Stomach smooth muscle (tissue), 2 donors: ENCODE data around the gene ENOX1.

ENCODE experiments used
- H3K27ac ChIP-seq: one replicate; pipeline ENCODE4 v1.7.0; 2013; ENCODE audit warnings: mild to moderate bottlenecking, low read length, inconsistent platforms
- H3K27me3 ChIP-seq, 2 donors: one replicate each; pipeline ENCODE4 v1.7.0; 2013; ENCODE audit warnings: low read length in 2 of 2; ENCODE audit not compliant: insufficient read depth in 2 of 2, control insufficient read depth in 1 of 2
- H3K36me3 ChIP-seq, 2 donors: one replicate each; pipeline ENCODE4 v1.7.0; 2013; ENCODE audit warnings: low read length in 2 of 2; ENCODE audit not compliant: control insufficient read depth in 2 of 2, insufficient read depth in 2 of 2
- H3K4me1 ChIP-seq: one replicate; pipeline ENCODE4 v1.7.0; 2013; ENCODE audit warnings: low read length; ENCODE audit not compliant: control insufficient read depth, insufficient read depth
- H3K4me3 ChIP-seq, 2 donors: one replicate each; pipeline ENCODE4 v1.7.0; 2013; ENCODE audit warnings: low read length in 2 of 2
- H3K9ac ChIP-seq, 2 donors: one replicate each; pipeline ENCODE4 v1.7.0; 2013; ENCODE audit warnings: low read length in 2 of 2, mild to moderate bottlenecking in 1 of 2
- H3K9me3 ChIP-seq, 2 donors: one replicate each; pipeline ENCODE4 v1.7.0; 2013; ENCODE audit warnings: low read length in 2 of 2; ENCODE audit not compliant: control insufficient read depth in 2 of 2
- donor health status: healthy.
- donor health status: Pancreatic carcinoma.

The ENOX1 gene

DNA sequence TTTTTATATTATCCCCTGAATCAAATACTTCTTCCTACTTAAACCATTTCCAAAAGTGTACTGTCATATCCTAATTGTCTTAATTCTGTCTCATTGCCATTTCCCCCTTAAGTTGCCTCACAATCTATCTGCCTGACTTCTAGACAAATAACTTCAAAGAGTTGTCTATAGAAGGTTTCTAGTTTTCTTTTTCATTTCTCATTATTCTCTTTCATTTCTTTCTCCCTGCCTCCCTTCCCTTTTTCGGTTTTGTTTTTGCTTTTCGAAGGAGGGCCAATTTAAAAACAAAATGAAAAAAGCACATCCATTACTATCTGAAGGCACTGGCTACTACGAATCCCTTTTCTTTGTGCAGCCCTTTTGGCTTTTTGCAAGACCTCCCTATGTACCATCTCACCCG lies 396.2 kb downstream of the ENOX1 start:
- H3K4me3 ChIP-seq: no peak overlapping the region
- H3K9ac ChIP-seq: no peak overlapping the region
- H3K27ac ChIP-seq: no peak overlapping the region
- H3K4me1 ChIP-seq: peaks cover 9% of the 10 kb centered on the region
- no peaks in the 10 kb centered on the region for H3K27me3 ChIP-seq
- no peaks in the 10 kb centered on the region for H3K36me3 ChIP-seq
- H3K9me3 ChIP-seq: no peaks in the 10 kb centered on the region

DNA sequence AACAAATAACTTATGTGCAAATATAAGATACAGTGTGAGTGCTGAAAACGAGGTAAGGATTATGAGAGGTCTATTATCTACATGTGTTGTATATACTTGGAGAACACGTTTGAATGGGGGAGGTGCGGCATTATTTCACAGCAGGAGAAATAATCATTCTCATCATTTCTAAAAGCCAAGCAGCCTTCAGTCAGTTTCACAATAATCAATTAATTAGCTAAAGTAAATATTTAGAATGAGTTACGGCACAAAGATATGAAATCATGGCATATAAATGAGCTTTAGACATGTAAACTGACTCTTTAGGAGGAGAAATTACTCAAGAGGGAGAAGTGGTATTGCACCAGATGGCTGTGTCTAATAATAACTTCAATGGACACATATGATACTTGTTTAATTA lies 396.8 kb downstream of the ENOX1 start:
- no peaks in the 10 kb centered on the region for H3K36me3 ChIP-seq
- no peak overlapping the region for H3K4me3 ChIP-seq
- no peak overlapping the region for H3K27ac ChIP-seq
- H3K4me1 ChIP-seq: peaks cover 9% of the 10 kb centered on the region
- H3K9me3 ChIP-seq: no peaks in the 10 kb centered on the region
- H3K9ac ChIP-seq: no peak overlapping the region
- no peaks in the 10 kb centered on the region for H3K27me3 ChIP-seq

DNA sequence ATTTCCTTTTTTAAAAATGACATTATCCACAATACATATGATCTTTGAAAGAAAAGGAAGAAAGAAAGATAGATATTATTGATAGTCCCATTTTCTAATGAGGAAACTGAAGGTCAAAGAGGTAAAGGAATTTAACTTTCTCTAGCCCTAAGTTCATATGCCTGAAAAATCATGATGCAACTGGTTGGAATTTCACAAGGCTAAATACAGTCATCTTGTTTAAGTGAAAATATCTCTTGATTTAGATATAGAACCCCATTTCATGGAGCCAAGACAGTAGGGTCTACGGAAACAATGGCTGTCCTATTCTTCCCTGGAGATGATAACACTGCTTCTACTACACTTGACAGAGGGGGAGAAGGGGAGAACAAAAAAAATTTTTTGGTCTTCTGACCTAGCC lies 397.2 kb downstream of the ENOX1 start:
- Histone ChIP-seq H3K9ac (no peak overlapping the region), H3K9me3 (no peaks in the 10 kb centered on the region), H3K27me3 (no peaks in the 10 kb centered on the region), H3K36me3 (no peaks in the 10 kb centered on the region), H3K27ac (no peak overlapping the region), H3K4me1 (peaks cover 7% of the 10 kb centered on the region), H3K4me3 (no peak overlapping the region)

DNA sequence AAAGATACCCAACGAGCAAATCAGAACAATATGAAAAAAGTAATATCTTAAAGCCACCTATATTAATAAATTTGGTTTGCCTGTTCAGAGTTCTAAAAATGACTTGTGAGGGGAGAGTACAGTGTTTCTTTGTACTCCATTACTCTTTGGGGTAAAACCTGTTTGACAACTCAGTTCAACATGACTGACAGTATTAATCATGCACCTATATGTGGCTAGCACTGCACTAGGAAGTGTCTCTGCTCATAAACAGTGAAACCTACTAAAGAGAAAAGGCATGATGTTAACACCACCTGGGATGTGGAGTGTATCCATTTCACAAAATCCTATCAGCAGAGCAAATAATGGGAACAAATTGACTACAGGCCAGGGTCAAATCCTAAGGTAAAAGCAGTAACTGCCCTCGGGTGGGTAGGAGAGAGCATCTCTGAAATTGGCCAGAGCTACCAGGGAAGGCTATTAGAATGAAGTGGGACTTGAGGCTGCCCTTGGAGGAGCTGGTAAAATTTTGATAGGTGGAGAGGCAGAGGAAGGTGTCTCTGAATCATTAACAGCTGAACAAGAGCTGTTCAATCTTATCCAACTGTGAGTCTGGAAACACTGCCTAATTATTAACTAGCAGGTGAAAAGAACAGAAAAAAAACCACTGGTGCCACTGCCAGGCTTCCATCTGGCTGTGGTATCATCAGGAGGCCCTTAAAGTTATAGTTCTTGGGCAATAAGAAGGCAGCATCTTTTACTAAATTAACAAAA lies 398.3 kb downstream of the ENOX1 start:
- Histone ChIP-seq H3K4me3 (no peak overlapping the region), H3K36me3 (no peaks in the 10 kb centered on the region), H3K9ac (no peak overlapping the region), H3K9me3 (no peaks in the 10 kb centered on the region), H3K4me1 (peaks cover 3% of the 10 kb centered on the region), H3K27ac (no peak overlapping the region), H3K27me3 (no peaks in the 10 kb centered on the region)

DNA sequence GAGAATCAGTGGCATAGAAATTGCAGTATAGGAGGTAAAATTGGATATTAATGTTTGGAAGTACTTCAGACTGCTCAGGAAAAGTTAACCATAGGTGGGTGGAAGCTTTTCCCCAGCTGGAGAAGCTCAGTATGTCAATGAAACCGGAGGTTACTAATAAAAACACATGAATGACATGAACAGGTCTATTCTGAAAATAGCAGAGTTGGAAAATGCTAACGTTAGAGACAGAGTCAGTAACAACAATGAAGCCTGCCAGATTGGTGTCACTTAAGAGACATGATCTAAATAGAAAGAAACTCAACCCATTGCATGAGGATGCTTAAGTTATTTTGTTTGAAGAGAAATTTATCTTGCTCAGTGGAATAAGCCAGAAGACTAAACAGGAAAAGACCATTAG lies 398.9 kb downstream of the ENOX1 start:
- Histone ChIP-seq H3K4me1 (peaks cover 3% of the 10 kb centered on the region), H3K27me3 (no peaks in the 10 kb centered on the region), H3K9ac (no peak overlapping the region), H3K36me3 (no peaks in the 10 kb centered on the region), H3K27ac (no peak overlapping the region), H3K4me3 (no peak overlapping the region), H3K9me3 (no peaks in the 10 kb centered on the region)

DNA sequence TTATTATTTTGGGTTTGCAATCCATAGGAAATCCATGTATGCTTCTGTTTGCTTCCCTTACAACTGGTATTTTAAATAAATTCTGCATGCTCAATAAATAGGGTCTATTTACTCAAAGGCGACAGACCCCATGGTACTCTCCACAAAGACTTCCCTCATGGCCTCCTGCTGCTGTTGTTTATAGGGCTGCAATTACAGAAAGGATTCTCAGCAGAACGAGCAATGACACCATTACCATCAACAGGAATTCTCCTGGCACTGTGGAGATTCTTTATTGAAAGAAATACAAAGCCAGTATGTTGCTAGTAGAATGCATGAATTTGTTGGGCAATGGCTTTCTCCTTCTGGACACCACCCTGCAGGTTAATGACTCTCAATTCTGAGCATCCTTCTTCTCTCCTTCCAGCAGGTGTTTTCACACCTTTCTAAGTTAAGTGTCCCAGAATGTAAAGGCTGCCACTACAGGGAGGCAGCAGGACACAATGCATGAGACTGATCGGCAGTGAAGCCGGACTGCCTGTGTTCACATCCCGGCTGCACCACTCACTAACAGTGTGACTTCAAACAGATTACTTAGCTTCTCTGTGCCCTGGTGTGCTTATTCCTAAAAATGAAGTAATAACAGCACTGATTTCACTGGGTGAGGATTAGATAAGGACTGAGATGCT lies 403.1 kb downstream of the ENOX1 start:
- Histone ChIP-seq H3K27ac (no peak overlapping the region), H3K4me1 (peaks cover 3% of the 10 kb centered on the region), H3K36me3 (no peaks in the 10 kb centered on the region), H3K27me3 (no peaks in the 10 kb centered on the region), H3K9me3 (no peaks in the 10 kb centered on the region), H3K9ac (no peak overlapping the region), H3K4me3 (no peak overlapping the region)

DNA sequence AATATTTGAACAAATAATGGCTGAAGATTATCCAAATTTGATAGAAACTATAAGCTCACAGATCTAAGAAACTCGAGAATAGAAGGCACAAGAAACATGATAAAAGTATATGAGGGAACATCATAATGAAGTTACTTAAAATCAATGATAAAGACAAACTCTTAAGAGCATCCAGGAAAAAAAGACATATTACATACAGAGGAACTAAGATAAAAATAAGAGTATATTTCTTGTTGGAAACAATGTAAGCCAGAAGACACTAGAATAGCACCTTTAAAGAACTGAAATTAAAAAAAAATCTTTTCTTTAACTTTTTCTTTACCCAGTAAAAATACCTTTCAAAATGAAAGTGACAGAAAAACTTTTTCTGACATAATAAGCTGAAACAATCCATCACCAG lies 407.0 kb downstream of the ENOX1 start:
- Histone ChIP-seq H3K9ac (no peak overlapping the region), H3K27ac (no peak overlapping the region), H3K4me3 (no peak overlapping the region), H3K27me3 (no peaks in the 10 kb centered on the region), H3K9me3 (no peaks in the 10 kb centered on the region), H3K36me3 (no peaks in the 10 kb centered on the region), H3K4me1 (peaks cover 3% of the 10 kb centered on the region)

DNA sequence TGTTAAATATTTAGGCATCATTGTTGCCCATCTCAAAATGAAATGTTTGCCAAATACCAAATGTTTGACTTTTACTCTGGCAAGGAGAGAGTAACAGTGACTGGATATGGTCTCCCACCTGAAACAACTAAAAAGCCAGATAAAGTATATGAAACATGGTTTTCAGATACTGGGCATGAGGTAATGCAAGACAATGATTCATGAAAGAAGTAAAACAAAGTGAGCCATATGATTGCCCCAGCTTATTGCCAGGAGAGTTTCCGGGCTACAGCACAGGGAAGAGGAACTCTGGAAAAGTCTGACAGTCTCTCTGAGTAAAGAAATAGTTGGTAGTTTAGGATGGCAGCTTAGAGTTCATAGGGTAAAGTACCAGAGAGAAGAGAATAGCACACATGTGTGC lies 408.8 kb downstream of the ENOX1 start:
- H3K36me3 ChIP-seq: no peaks in the 10 kb centered on the region
- H3K9me3 ChIP-seq: no peaks in the 10 kb centered on the region
- H3K9ac ChIP-seq: no peak overlapping the region
- peaks cover 3% of the 10 kb centered on the region for H3K4me1 ChIP-seq
- H3K27me3 ChIP-seq: no peaks in the 10 kb centered on the region
- H3K27ac ChIP-seq: no peak overlapping the region
- no peak overlapping the region for H3K4me3 ChIP-seq

DNA sequence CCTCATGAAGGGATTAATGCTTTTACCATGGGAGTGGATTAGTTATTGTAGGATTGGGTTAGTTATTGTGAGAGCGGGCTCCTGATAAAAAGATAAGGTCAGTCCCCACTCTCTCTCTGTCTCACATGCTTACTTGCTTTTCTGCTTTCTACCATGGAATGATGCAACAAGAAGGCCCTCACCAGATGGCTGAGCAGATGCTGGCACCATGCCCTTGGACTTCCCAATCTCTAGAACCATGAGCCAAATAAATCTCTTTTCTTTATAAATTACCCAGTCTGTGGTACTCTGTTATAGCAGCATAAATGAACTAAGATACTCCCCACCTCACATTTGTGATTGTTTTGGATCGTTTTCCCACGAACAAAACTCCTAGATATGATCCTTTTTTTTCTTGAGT lies 409.6 kb downstream of the ENOX1 start:
- no peaks in the 10 kb centered on the region for H3K27me3 ChIP-seq
- no peaks in the 10 kb centered on the region for H3K9me3 ChIP-seq
- H3K36me3 ChIP-seq: no peaks in the 10 kb centered on the region
- H3K4me3 ChIP-seq: no peak overlapping the region
- H3K9ac ChIP-seq: no peak overlapping the region
- H3K27ac ChIP-seq: no peak overlapping the region
- H3K4me1 ChIP-seq: peaks cover 3% of the 10 kb centered on the region

DNA sequence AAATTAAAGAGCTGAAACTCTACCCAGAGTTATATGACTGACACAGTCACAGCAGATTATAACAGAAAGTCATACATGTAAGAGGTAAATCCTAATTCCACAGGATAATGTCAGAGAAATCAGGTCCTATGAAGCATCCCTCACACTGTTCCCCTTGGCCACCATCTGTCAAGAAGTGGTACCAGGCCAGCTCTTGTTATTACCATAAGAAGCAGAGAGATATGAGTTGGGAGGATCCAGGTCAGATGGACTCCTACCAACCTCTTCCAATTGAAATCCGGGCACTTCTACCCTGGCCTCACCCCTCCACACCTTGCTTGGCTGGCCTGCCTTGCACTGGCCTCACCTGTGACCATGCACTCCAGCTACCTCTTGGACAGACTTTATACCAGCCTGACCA lies 410.2 kb downstream of the ENOX1 start:
- H3K9me3 ChIP-seq: no peaks in the 10 kb centered on the region
- H3K9ac ChIP-seq: no peak overlapping the region
- H3K4me1 ChIP-seq: peaks cover 3% of the 10 kb centered on the region
- H3K4me3 ChIP-seq: no peak overlapping the region
- no peaks in the 10 kb centered on the region for H3K36me3 ChIP-seq
- H3K27me3 ChIP-seq: no peaks in the 10 kb centered on the region
- no peak overlapping the region for H3K27ac ChIP-seq

DNA sequence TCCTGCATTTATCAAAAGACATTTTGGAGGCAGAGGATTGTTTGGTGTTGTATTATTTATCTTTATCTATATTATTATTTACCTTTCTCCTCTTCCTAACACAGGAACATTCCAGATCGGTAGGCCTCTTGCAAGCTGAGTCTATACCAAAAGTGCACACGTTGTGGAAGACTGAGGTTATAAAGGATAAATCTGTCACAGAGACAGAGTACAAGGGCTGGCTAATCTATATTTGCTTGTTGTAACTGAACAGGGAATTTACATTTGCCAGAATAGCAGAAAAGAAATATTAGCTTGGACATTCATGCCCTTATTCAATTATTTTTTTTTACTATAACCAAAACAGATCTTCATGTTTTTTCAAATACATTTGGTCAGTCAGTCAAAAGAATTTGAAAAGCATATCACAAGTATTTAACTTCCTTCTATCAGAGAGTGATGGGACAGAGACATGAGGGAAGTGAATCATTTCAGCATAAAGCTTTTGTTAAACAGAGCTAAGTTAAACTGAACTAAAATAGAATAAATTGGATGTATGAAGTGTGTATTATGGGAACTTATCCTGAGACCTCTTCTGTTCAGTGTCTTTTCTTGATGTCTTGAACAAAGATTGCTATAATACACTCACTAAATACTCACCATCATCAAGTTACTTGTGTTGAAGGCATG lies 410.8 kb downstream of the ENOX1 start:
- H3K27ac ChIP-seq: no peak overlapping the region
- no peaks in the 10 kb centered on the region for H3K36me3 ChIP-seq
- H3K27me3 ChIP-seq: no peaks in the 10 kb centered on the region
- H3K9ac ChIP-seq: no peak overlapping the region
- H3K4me1 ChIP-seq: peaks cover 3% of the 10 kb centered on the region
- H3K9me3 ChIP-seq: no peaks in the 10 kb centered on the region
- H3K4me3 ChIP-seq: no peak overlapping the region
